Measurements from ENCODE around the gene GTSE1.

DNA sequence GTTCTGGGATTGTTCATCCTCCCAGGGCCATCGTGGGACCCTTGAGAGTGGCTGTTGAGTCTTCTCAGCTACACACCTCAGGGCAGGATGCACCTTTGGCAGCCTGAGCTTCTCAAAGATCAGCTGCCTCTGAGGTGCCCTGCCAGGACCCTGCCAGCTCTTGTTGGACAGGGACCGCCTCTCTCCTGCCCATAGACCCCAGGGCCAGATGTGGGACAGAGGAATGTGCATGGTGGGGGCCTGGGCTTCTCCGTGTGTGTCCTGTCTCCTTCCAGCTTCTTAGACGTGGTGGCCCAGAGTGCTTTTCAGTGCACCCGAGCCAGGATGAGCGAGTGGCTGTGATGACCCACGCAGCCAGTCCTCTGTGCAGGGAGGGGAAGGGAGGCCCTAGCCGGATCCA lies 32.9 kb downstream of the GTSE1 start:
- no peak for TF ChIP-seq POLR2A (IDR thresholded peaks at IDR 0.05; ENCODE audit: low read depth, low read length)
- no peak for TF ChIP-seq TAF1 (IDR thresholded peaks at IDR 0.05; ENCODE audit: low read depth, low read length)
- TF ChIP-seq PAX5 (IDR thresholded peaks at IDR 0.05; ENCODE audit: insufficient read depth, low read length, severe bottlenecking): no peak
